Transverse colon (tissue), 4 donors: Measurements from ENCODE around the gene TMEM200C. TPM values are rescaled to one million over a fixed set of nuclear protein-coding genes. Genes with fewer than 3 reads are reported as not detected.

ENCODE experiments used
- DNase-seq: peaks from one replicate; pipeline ENCODE4 v3.0.0-alpha.2; 2019
- H3K27ac ChIP-seq, 4 donors: fragments of 200-600 bp; sonication (generic); 2 replicates each; pipeline ENCODE4 v1.5.1; 2016 to 2018; ENCODE audit warnings: inconsistent platforms in 4 of 4
- H3K27me3 ChIP-seq: fragments of 200-600 bp; sonication (generic); 2 replicates; pipeline ENCODE4 v1.5.1; 2017; ENCODE audit warnings: inconsistent platforms
- H3K36me3 ChIP-seq, 4 donors: fragments of 200-600 bp; sonication (generic); 2 replicates each; pipeline ENCODE4 v1.5.1; 2017 to 2019; ENCODE audit warnings: inconsistent platforms in 4 of 4
- H3K4me1 ChIP-seq, 4 donors: fragments of 200-600 bp; sonication (generic); 2 replicates each; pipeline ENCODE4 v1.5.1; 2017 to 2020; ENCODE audit warnings: inconsistent platforms in 4 of 4
- H3K4me3 ChIP-seq, 4 donors: fragments of 200-600 bp; sonication (generic); 1 replicate in 1 of 4; 2 replicates in 3 of 4; pipeline versions ENCODE4 v1.5.1 to v1.6.1; 2017 to 2019; ENCODE audit warnings: inconsistent platforms in 4 of 4
- H3K9me3 ChIP-seq, 2 donors: fragments of 200-600 bp; sonication (generic); 2 replicates each; pipeline ENCODE4 v1.5.1; 2017 to 2019; ENCODE audit warnings: inconsistent platforms in 2 of 2
- CTCF ChIP-seq, 5 experiments: fragments of 200-600 bp in 3 of 5; fragments of 450-650 bp in 2 of 5; sonication (generic) in 3 of 5; IDR thresholded peaks; 1 replicate in 2 of 5; 2 replicates in 3 of 5; pipeline ENCODE4 v1.5.1; 2016 to 2017; ENCODE audit warnings: antibody characterized with exemption in 5 of 5, inconsistent platforms in 3 of 5, mild to moderate bottlenecking in 2 of 5, moderate library complexity in 1 of 5
- EP300 ChIP-seq: sonication (generic); formaldehyde crosslinking; IDR thresholded peaks from one replicate; pipeline ENCODE4 v1.6.1; 2017; ENCODE audit warnings: antibody characterized with exemption, low read depth
- POLR2A ChIP-seq: fragments of 450-650 bp; IDR thresholded peaks from one replicate; pipeline ENCODE4 v1.6.1; 2016; ENCODE audit warnings: antibody characterized with exemption, mild to moderate bottlenecking, moderate library complexity
- POLR2AphosphoS5 ChIP-seq, 3 donors: sonication (generic); formaldehyde crosslinking; IDR thresholded peaks; one replicate each; pipeline ENCODE4 v1.6.1; 2016; ENCODE audit warnings: antibody characterized with exemption in 3 of 3
- WGBS, 2 donors: methylation state at CpG; one replicate each; pipeline ENCODE4 v1.1.5; 2018; ENCODE audit warnings: low coverage in 1 of 2; 5-methylcytosine and 5-hydroxymethylcytosine counted together
- in situ Hi-C, 4 donors: fragments of 200-750 bp; cut with MboI; loops; one replicate each; pipeline versions ENCODE4 v1.15.0 to v1.15.1; 2017; ENCODE audit warnings: low sequenced_read_pairs in 3 of 4, low pct_ligation_motif_present in 1 of 4, low pct_unique_long_range_greater_than_20kb in 1 of 4
- intact Hi-C: fragments of 100-400 bp; cut with DNase I; formaldehyde crosslinking; loops from one replicate; pipeline ENCODE4 v1.15.1; 2023; ENCODE audit warnings: low total_unique reads
- total RNA-seq, 4 donors: library from RNA; depleted of rRNA; stranded (reverse); fragments of >200 nt; gene quantifications; one replicate each; pipeline ENCODE4 v1.1.0, GENCODE V29; 2016

TMEM200C gene
- total RNA-seq, 4 donors from 2014 or later: 0.14 to 3.7 (median 0.58) TPM

DNA sequence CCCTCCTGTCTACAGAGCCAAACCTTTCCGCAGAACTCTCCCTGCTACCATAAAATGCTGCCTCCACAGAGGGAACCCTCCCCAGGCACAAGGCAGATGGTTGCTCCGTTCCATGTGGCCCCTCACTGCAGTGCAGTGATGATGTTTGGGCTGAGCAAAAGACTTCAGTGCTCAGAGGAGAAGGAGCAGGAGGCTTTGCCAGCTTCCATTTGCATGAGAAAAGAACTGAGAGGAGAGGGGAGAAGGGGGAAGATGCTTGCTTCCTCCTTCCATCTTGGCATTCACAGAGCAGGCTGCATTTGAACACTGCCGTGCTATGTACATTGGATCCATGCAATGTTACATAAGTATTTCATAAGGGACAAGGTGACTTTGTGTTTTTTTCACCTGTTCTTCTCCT lies 46.6 kb upstream of the TMEM200C start:
- intact Hi-C loops (no loop called here), in situ Hi-C loops (no loop called here)
- no peak overlapping the region for H3K4me3 ChIP-seq
- TF ChIP-seq CTCF (IDR thresholded peaks at IDR 0.05) (no peak), POLR2AphosphoS5 (IDR thresholded peaks at IDR 0.05) (no peak), POLR2A (no peak), EP300 (no peak)
- no peaks in the 10 kb centered on the region for H3K4me1 ChIP-seq
- no peaks in the 10 kb centered on the region for H3K36me3 ChIP-seq
- H3K27me3 ChIP-seq: no peaks in the 10 kb centered on the region
- WGBS, 2 donors: 50 to 65% methylated on average over 1 to 3 of the region's 3 CpGs
- no peak for DNase-seq
- no peaks in the 10 kb centered on the region for H3K9me3 ChIP-seq
- no peak overlapping the region for H3K27ac ChIP-seq

DNA sequence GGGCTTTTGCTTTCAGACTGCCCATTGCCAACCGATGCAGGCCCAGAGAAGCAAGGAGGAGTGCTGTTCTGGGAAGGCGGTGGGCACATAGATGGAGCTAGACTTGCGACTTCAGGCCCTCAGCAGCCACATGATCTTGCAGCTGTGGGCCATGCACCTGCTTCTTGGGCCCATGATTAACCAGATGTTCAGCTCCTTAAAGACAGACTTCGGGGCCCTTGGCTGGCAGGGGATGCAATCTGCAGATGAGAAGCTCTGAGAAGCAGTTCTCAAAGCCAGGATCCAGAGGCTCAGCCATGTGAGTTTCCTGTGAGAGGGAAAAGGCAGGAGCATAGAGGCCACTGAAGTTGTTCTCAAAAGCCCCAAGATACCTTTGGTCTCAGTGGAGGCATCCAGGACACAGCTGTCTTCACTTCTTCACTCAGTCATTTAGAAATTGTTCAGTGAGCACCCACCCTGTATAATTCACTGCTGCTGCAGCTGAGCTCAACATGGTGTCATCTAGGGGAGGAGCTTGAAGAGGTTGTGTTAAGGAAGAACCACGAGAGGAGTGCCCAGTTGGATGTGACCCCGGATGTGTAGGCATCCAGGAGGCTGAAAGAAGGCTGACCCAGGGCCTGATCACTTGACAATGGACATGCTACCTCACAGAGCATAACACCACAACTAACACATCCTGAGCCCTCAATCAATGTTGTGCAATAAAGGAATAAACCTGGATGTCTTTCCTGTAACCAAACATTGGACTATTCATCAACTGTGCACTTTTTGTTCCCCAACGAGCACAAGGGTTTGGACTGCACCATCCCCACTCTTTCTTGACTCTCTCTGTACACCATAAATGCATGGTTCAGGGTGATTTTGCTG lies 44.7 kb upstream of the TMEM200C start:
- TF ChIP-seq POLR2A: no peak
- TF ChIP-seq POLR2AphosphoS5 (IDR thresholded peaks at IDR 0.05): no peak
- TF ChIP-seq CTCF (IDR thresholded peaks at IDR 0.05): no peak
- no peak for TF ChIP-seq EP300

GRCh38 chr18:5937795-5938194 lies 42.5 kb upstream of the TMEM200C start:
- Histone ChIP-seq H3K4me1 (no peaks in the 10 kb centered on the region), H3K4me3 (no peak overlapping the region), H3K9me3 (no peaks in the 10 kb centered on the region), H3K27ac (no peak overlapping the region), H3K27me3 (no peaks in the 10 kb centered on the region), H3K36me3 (no peaks in the 10 kb centered on the region)
- intact Hi-C loops: no loop called here
- WGBS, 2 donors: 80 to 84% methylated on average over 3 of the region's 3 CpGs
- TF ChIP-seq POLR2A (no peak), POLR2AphosphoS5 (IDR thresholded peaks at IDR 0.05) (no peak)
- in situ Hi-C loops: no loop called here
- no peak for DNase-seq

More for the DNA sequence above, 44.7 kb upstream of the TMEM200C start:
- Histone ChIP-seq H3K4me3 (no peak overlapping the region), H3K9me3 (no peaks in the 10 kb centered on the region), H3K36me3 (no peaks in the 10 kb centered on the region), H3K27me3 (no peaks in the 10 kb centered on the region), H3K27ac (no peak overlapping the region), H3K4me1 (no peaks in the 10 kb centered on the region)
- in situ Hi-C loops: no loop called here
- intact Hi-C loops: no loop called here
- DNase-seq: no peak
- 75% methylated on average over 7 of the region's 7 CpGs; no CpG with 5 or more reads in 1 of the 2 donors for WGBS, 2 donors

GRCh38 chr18:5937121-5937520 lies 41.8 kb upstream of the TMEM200C start:
- H3K27ac ChIP-seq: no peak overlapping the region
- intact Hi-C loops (no loop called here), in situ Hi-C loops (no loop called here)
- 91% methylated on average over 7 of the region's 7 CpGs; no CpG with 5 or more reads in 1 of the 2 donors for WGBS, 2 donors
- no peaks in the 10 kb centered on the region for H3K9me3 ChIP-seq
- H3K4me1 ChIP-seq: no peaks in the 10 kb centered on the region
- H3K27me3 ChIP-seq: no peaks in the 10 kb centered on the region
- no peak for DNase-seq
- no peaks in the 10 kb centered on the region for H3K36me3 ChIP-seq
- no peak overlapping the region for H3K4me3 ChIP-seq
- TF ChIP-seq EP300 (no peak), POLR2A (no peak), POLR2AphosphoS5 (IDR thresholded peaks at IDR 0.05) (no peak), CTCF (IDR thresholded peaks at IDR 0.05) (no peak)
